GM19452 (cell line): ENCODE data around the gene KCNE4.
A peak's percentile ranks its signal among the peaks of the same experiment; 100 is the strongest.

ENCODE experiments used
- ATAC-seq: cut with Tn5 transposase; IDR thresholded peaks from one replicate; pipeline ENCODE4 v1.9.1; 2021; ENCODE audit not compliant: unreplicated experiment

KCNE4 gene

GRCh38 chr2:223051693-223052289, at the start of gene KCNE4:
Gene KCNE4 (plus strand): TSS chr2:223052190. CDS start chr2:223052831, 641 bp downstream.
- no peak for ATAC-seq

GRCh38 chr2:223003191-223003590, 48.8 kb upstream of the KCNE4 start:
- no peak for ATAC-seq

- ATAC-seq, result no peak
Observed at GRCh38 chr2:223005496-223005895, 46.5 kb upstream of the KCNE4 start.

GRCh38 chr2:223007531-223007930, 44.5 kb upstream of the KCNE4 start:
- no peak for ATAC-seq

GRCh38 chr2:223008162-223008561, 43.8 kb upstream of the KCNE4 start:
- ATAC-seq, result no peak

GRCh38 chr2:223008956-223009355, 43.0 kb upstream of the KCNE4 start:
- no peak for ATAC-seq

- ATAC-seq, result no peak
Observed at GRCh38 chr2:223010641-223011040, 41.3 kb upstream of the KCNE4 start.

GRCh38 chr2:223012291-223012690, 39.7 kb upstream of the KCNE4 start:
- ATAC-seq, result no peak

GRCh38 chr2:223019390-223019930, 32.5 kb upstream of the KCNE4 start:
- no peak for ATAC-seq

GRCh38 chr2:223019987-223020717, 31.8 kb upstream of the KCNE4 start:
- peak; percentile 98 for ATAC-seq

GRCh38 chr2:223020971-223021675, 30.9 kb upstream of the KCNE4 start:
- ATAC-seq, result no peak

- no peak for ATAC-seq
Observed at GRCh38 chr2:223026357-223027110, 25.5 kb upstream of the KCNE4 start.

GRCh38 chr2:223027442-223027841, 24.5 kb upstream of the KCNE4 start:
- ATAC-seq, result no peak

GRCh38 chr2:223029287-223029686, 22.7 kb upstream of the KCNE4 start:
- no peak for ATAC-seq

- no peak for ATAC-seq
Observed at GRCh38 chr2:223032187-223033142, 19.5 kb upstream of the KCNE4 start.

- no peak for ATAC-seq
Observed at GRCh38 chr2:223034221-223034975, 17.6 kb upstream of the KCNE4 start.

GRCh38 chr2:223036790-223037444, 15.1 kb upstream of the KCNE4 start:
- no peak for ATAC-seq

GRCh38 chr2:223037445-223037800, 14.6 kb upstream of the KCNE4 start:
- ATAC-seq, result no peak

GRCh38 chr2:223039618-223040017, 12.4 kb upstream of the KCNE4 start:
- ATAC-seq, result no peak
